ENCODE data around the gene LAMC1. TPM values are rescaled to one million over a fixed set of nuclear protein-coding genes. Genes with fewer than 3 reads are reported as not detected.

Gene LAMC1
- total RNA-seq, 1 donor from 2014 or later: 370 TPM

GRCh38 chr1:183103577-183103976 lies 80.4 kb downstream of the LAMC1 start:
- no peak for DNase-seq (ENCODE audit: low spot score)

DNA sequence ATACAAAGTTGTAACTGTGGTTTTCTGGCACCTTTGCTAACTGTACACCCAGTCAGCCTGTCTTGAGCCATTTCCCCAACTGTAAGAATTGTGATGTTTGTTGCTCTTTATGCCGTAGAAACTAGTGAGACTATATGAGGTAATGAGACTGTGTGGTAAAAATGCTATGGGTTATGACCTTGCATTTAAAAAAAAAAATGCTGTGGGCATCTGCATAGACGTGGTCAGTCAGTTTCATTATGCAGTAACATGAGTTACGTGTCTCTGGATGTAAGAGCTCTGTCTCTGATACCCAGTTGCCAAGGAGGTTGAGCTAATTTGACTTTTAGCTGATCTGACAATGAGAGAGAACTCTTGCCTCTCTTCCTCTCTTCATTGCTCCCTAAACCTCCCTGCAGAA lies 82.2 kb downstream of the LAMC1 start:
- no peak for DNase-seq (ENCODE audit: low spot score)

DNA sequence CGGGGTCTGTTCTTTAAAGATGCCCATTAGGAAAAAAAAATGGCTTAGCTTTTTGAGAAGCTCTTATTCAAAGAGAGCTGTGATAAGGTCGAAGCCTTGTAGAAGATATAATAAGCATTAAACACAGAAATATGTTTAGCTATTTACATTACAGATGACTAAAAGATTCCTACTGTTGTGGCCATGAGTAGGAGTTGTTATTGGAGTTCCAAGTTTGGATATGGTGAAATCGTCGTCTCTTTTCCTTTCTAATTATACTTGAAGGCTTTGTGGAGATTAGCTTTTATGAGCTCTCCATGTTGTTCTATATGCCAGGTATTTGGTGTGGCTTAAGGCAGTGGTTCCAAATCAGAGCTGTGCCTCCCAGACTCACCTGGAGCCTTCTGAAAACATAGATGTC lies 82.9 kb downstream of the LAMC1 start:
- DNase-seq (ENCODE audit: low spot score): no peak

GRCh38 chr1:183106746-183107145 lies 83.5 kb downstream of the LAMC1 start:
- DNase-seq (ENCODE audit: low spot score): no peak

GRCh38 chr1:183110326-183110880 lies 87.2 kb downstream of the LAMC1 start:
- DNase-seq (ENCODE audit: low spot score): no peak

DNA sequence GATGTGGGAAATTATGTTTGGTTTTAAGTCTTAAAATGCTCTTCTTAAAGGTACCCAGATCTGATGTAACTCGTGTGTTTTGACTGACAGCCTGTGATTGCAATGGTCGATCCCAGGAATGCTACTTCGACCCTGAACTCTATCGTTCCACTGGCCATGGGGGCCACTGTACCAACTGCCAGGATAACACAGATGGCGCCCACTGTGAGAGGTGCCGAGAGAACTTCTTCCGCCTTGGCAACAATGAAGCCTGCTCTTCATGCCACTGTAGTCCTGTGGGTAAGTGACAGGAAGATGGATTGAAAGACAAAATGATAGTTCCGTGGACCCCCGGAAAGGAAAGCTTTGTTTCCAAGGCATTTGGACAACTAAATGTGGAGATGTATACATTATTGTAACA lies 91.2 kb downstream of the LAMC1 start:
- no peak for DNase-seq (ENCODE audit: low spot score)

DNA sequence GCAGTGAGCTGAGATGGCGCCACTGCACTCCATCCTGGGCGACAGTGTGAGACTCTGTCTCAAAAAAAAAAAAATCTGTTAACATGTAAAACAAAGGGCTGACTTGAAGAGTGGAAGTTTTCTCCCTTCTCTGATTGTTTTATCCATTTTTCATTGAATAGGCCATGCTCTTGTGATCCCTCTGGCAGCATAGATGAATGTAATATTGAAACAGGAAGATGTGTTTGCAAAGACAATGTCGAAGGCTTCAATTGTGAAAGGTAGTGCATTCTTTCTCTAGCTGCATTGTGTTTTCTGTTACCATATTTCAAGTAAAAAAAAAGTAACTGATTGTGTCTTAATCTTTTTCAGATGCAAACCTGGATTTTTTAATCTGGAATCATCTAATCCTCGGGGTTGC lies 93.2 kb downstream of the LAMC1 start:
- no peak for DNase-seq (ENCODE audit: low spot score)

GRCh38 chr1:183121609-183122008 lies 98.4 kb downstream of the LAMC1 start:
- no peak for DNase-seq (ENCODE audit: low spot score)

DNA sequence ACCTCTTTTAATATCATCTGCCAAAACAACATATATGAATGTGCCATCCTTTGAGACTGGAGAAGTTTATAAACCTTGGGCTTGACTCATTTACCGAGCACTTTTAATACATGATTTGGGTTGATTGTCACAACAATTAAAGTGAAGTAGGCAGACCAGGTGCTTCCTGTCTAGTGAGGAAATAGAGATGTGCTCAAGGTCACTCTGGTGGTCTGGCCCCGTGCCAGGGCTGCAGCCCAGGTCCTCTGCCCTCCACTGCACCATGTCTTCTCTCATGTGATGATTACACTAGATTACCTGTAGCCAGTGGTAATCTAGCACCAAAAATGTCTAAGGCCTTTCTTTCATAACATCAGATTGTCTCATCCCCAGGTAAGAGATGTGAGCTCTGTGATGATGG lies 101.0 kb downstream of the LAMC1 start:
- DNase-seq (ENCODE audit: low spot score): no peak

DNA sequence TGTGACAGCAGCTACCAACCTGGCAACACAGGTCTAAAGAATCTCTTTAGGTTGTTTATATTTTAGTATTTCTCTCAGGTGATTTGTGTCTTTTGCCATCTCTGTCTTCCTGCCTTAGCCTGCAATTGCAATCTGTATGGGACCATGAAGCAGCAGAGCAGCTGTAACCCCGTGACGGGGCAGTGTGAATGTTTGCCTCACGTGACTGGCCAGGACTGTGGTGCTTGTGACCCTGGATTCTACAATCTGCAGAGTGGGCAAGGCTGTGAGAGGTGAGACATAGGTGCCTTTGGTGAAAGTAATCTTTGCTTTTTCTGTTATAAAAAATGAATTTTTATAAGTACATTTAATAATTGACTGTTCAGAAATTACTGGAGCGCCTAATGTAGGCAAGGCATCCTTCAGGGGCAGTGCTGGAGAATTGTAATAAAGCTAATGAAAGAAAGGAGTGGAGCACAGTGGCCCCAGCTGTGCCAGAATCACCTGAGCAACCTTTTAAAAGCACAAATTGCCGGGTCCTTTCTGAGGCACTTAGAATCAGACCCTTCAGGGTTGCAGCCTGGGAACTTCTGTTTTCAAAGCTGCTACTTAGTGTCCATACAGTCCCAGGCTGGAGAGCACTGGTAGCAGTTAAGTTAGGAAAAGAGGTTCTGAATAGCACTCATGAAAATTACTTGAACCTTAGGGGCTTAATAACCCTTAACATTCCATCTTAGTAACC lies 102.2 kb downstream of the LAMC1 start:
- no peak for DNase-seq (ENCODE audit: low spot score)

DNA sequence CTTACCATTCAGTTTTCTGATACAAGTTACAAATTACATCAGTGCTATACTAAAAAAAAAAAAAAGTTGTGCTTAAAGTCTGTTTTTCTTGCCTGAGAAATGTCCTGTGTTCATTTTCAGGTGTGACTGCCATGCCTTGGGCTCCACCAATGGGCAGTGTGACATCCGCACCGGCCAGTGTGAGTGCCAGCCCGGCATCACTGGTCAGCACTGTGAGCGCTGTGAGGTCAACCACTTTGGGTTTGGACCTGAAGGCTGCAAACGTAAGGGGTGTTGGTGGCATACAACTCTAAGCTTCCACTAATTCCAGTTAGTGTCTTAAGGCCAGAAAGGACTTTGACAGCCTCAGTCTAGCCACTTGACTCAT lies 102.8 kb downstream of the LAMC1 start:
- no peak for DNase-seq (ENCODE audit: low spot score)

DNA sequence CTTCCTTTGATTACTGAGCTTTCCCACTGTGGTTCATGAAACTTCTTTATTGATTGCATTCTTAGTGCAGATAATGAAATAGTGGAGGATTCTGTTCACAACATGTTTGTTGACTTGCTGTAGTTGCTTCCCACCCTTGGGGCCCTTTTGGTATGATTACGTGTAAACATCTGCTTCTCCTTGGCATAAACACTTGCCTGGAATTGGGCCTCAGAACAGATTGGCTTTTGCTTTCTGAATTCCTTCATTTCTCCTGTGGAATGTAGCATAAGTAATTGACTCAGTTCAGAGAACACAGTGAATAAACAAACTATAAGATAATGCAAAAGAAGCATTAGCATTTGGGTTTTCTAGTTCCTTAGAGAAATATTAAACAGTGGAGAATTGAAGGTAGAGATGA lies 103.3 kb downstream of the LAMC1 start:
- DNase-seq (ENCODE audit: low spot score): no peak

- no peak for DNase-seq (ENCODE audit: low spot score)
Observed at GRCh38 chr1:183129921-183130690, 106.9 kb downstream of the LAMC1 start.

- no peak for DNase-seq (ENCODE audit: low spot score)
Observed at GRCh38 chr1:183131166-183131565, 107.9 kb downstream of the LAMC1 start.

DNA sequence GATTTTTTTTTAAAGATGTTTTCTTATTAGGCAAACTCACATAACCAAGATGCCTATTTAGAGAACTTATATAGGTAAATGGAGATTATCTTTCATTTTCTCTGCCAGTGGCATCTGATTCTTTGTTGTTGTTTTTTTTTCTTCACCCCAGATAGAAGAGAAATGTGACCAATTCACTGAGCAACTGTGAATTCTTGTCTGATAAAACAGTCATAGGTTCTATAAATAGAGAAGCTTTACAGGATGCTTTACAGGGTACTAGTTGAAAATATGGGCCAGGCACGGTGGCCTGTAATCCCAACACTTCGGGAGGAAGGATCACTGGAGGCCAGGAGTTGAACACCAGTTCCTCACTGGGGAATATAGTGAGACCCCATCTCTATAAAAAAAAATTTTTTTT lies 112.1 kb downstream of the LAMC1 start:
- DNase-seq (ENCODE audit: low spot score): no peak

GRCh38 chr1:183137782-183138181 lies 114.6 kb downstream of the LAMC1 start:
- DNase-seq (ENCODE audit: low spot score): no peak

GRCh38 chr1:183138301-183138700 lies 115.1 kb downstream of the LAMC1 start:
- no peak for DNase-seq (ENCODE audit: low spot score)

- no peak for DNase-seq (ENCODE audit: low spot score)
Observed at GRCh38 chr1:183139281-183139942, 116.2 kb downstream of the LAMC1 start.

GRCh38 chr1:183140633-183141032 lies 117.4 kb downstream of the LAMC1 start:
- no peak for DNase-seq (ENCODE audit: low spot score)

- no peak for DNase-seq (ENCODE audit: low spot score)
Observed at GRCh38 chr1:183142171-183142570, 119.0 kb downstream of the LAMC1 start.

DNA sequence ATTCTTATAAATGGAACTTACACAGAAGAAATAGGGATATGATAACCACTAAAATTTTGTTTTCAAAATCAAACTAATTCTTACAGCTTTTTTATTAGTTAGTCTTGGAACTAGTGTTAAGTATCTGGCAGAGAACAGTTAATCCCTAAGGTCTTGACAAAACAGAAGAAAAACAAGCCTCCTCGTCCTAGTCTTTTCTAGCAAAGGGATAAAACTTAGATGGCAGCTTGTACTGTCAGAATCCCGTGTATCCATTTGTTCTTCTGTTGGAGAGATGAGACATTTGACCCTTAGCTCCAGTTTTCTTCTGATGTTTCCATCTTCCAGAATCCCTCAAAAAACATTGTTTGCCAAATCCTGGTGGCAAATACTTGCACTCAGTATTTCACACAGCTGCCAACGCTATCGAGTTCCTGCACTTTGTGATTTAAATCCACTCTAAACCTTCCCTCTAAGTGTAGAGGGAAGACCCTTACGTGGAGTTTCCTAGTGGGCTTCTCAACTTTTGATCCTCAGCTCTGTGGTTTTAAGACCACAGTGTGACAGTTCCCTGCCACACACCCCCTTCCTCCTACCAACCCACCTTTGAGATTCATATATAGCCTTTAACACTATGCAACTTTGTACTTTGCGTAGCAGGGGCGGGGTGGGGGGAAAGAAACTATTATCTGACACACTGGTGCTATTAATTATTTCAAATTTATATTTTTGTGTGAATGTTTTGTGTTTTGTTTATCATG lies 120.5 kb downstream of the LAMC1 start:
- DNase-seq (ENCODE audit: low spot score): no peak

Measured in mesenteric fat pad (tissue), 1 donor.